Measurements from ENCODE around the gene CCDC40.
A peak's percentile ranks its signal among the peaks of the same experiment; 100 is the strongest.

The CCDC40 gene

DNA sequence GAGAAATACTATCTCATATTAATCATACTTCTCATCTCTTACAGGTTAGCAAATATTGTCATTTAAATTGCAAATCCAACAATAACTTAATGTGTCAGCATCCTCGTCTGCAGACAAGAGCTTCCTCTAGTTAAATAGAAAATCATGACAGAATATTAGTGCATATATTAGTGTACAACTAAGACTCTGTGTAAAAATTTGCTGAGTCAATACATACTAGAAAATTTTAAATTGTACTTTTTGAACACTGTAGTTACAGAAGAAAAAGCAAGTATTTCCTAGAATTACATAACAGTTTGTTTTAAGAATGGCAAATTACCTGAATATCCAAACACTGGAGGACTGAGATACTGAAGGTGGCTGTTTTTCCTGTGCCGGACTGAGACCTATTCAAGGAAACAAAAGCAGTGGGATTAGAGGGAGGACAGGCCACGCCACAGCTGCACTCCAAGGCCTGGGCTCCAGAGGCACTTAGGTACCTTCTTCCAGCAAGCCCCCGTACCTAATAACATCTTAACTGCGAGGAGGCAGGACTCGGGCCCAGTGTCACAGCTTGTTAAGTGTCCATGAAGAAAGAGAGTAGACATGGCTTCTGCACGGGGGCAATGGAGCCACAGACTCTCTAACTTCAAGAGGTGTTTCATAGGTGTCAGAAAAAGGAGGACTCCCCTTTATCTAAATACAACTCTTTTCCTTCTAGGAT is 105.2 kb downstream of the CCDC40 start:
- DNase-seq (ENCODE audit: low spot score), result no peak

GRCh38 chr17:80142929-80143328 is 106.5 kb downstream of the CCDC40 start:
- DNase-seq (ENCODE audit: low spot score), result no peak

DNA sequence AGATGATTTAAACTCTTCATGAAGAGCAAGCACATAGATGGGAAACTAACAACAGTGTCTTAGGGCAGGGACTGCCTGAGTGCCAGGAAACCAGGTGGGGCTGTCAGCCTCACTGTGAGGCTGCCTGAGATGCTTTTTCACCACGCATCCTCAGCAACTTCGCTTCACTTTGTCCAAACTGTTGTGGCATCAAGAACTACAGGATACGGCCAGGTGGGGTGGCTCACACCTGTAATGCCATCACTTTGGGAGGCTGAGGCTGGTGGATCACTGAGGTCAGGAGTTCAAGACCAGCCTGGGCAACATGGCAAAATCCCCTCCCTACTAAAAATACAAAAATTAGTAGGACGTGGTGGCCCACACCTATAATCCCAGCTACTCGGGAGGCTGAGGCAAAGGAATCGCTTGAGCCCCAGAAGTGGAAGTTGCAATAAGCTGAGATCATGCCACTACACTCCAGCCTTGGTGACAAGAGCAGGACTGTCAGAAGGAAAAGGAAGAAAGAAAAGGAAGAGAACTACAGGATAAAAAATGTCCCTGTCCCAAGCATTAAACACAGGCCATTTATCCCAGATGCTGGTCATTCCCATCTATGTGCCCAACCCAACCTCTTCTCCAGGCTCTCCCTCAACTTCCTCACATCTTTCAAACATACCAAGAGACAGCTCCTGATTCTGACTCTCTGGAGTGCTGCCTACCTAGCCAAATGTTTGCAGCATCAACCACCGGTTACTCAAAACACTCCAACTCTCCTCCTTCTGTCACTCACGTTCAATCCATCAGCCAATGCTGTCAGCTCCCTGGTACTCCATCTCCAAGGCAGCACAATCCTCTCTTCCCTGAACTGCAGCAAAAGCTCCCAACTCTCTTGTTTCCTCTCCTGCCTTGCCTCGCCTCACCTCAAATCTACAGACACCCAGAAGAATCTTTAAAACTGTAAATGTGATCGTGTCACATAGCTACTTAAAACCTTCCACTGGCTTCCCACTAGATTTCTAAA is 108.9 kb downstream of the CCDC40 start:
- no peak for DNase-seq (ENCODE audit: low spot score)

DNA sequence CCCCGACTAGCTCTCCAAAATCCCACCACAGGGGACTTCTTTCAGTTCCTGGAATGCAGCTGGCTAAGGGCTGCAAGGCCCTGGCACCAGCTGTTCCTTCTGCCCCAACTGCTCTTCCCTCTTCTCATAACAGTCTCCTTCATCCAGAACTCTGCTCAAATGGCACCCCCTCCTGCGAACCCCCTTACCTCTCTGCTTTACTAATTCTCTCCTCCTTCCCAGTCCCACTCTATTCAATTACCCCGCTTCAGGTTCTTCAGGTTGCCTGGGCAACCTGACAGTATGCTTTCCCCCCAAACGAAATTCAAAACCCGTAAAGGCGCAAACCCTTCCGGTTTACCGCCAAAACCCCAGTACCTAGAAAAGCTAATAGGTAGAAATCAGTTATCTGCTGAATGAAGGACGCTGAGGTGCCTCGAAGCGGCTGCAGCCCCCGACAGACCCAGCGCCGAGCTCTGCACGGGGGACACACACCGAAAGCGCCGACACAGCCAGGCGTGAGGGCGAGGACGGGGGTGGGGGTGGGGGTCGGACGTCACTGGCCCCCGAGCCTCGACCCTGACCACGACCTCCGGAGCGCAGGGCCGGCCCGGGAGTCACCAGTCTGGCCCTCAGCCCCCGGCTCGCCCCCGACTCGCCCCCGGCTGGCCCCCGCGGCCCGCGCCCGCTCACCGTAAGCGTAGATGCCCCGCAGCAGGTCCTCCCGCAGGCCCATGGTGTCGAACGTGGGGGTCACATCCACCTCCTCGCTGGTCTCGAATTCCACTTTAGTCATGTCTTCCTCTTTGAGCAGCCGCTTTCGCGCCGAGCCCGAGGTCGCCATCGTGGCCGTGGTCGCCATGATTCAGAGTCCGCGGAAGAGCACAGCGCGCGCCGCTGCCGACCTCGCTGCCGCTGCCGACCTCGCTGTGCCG is 109.9 kb downstream of the CCDC40 start:
- DNase-seq (ENCODE audit: low spot score), result no peak

GRCh38 chr17:80147035-80147822 is 110.8 kb downstream of the CCDC40 start, which contains the start of gene EIF4A3:
EIF4A3 (minus strand) TSS chr17:80147128; CDS start chr17:80146961, 167 bp downstream.
- peak; percentile 92 for DNase-seq (ENCODE audit: low spot score)
